GM12878 (cell line): ENCODE results near the gene SIN3A. TPM values are rescaled to one million over a fixed set of nuclear protein-coding genes. Genes with fewer than 3 reads are reported as not detected.

ENCODE experiments used
- ATAC-seq: fragments of 200-7000 bp; cut with Tn5 transposase; 3 replicates; pipeline ENCODE4 v1.9.1; 2020; ENCODE audit warnings: mild to moderate bottlenecking, moderate library complexity
- BruUV-seq: library from RNA; stranded (reverse); fragments of 400-500 nt; replicated peaks from 2 replicates; lab custom pipeline; 2021; lab: Mats Ljungman, UMichigan
- CTCF ChIA-PET: fragments of 300-600 bp; sonication (Branson Sonifier 250); formaldehyde crosslinking; extraction: SDS; loops from one replicate; lab custom pipeline; 2021; ENCODE audit warnings: inconsistent platforms; lab: Yijun Ruan, JAX
- POLR2A ChIA-PET: fragments of 350-600 bp; formaldehyde crosslinking; extraction: SDS; loops from one replicate; lab custom pipeline; 2021; ENCODE audit warnings: inconsistent platforms; lab: Charles Lee
- RAD21 ChIA-PET: fragments of 300-600 bp; sonication (Branson Sonifier 250); formaldehyde crosslinking; loops from one replicate; lab custom pipeline; 2023; ENCODE audit warnings: antibody characterized with exemption; ENCODE audit not compliant: unreplicated experiment; lab: Charles Lee
- SMC1A ChIA-PET: fragments of 300-600 bp; sonication (Branson Sonifier 250); formaldehyde crosslinking; loops from one replicate; lab custom pipeline; 2023; ENCODE audit not compliant: unreplicated experiment, uncharacterized antibody; lab: Charles Lee
- DNase-seq: peaks from one replicate; pipeline ENCODE4 v3.0.0-alpha.2; 2011; ENCODE audit warnings: low read depth, low spot score
- FAIRE-seq: peaks from 3 replicates; lab custom pipeline; 2011; peaks lifted over from hg19 to GRCh38; lab: Jason Lieb, UNC
- H2AFZ ChIP-seq: 2 replicates; pipeline ENCODE4 v1.6.0; 2011; ENCODE audit warnings: low read depth, low read length, control low read depth; ENCODE audit not compliant: control insufficient read depth
- H3K27ac ChIP-seq: 2 replicates; pipeline ENCODE4 v1.5.1; 2011; ENCODE audit warnings: control low read depth; ENCODE audit not compliant: control insufficient read depth, insufficient read depth
- H3K27me3 ChIP-seq, 2 experiments: replicated peaks in 1 of 2; 2 replicates each; pipeline versions ENCODE4 v1.6.0 to v1.6.1; 2011; ENCODE audit warnings: low read length in 1 of 2; ENCODE audit not compliant: control insufficient read depth in 2 of 2, insufficient read depth in 2 of 2
- H3K36me3 ChIP-seq, 2 experiments: 2 replicates each; pipeline ENCODE4 v1.5.1; 2011; ENCODE audit warnings: low read length in 1 of 2; ENCODE audit not compliant: control insufficient read depth in 2 of 2, insufficient read depth in 2 of 2
- H3K4me1 ChIP-seq: 2 replicates; pipeline ENCODE4 v1.6.1; 2011; ENCODE audit warnings: mild to moderate bottlenecking, low read length, moderate library complexity, mixed read lengths; ENCODE audit not compliant: control insufficient read depth, insufficient read depth
- H3K4me2 ChIP-seq: 2 replicates; pipeline ENCODE4 v1.6.0; 2011; ENCODE audit warnings: control low read depth; ENCODE audit not compliant: control insufficient read depth, insufficient read depth
- H3K4me3 ChIP-seq: fragments of 200-600 bp; sonication (generic); 2 replicates; pipeline ENCODE4 v1.5.1; 2016
- H3K79me2 ChIP-seq: 2 replicates; pipeline ENCODE4 v1.6.0; 2011; ENCODE audit warnings: low read length; ENCODE audit not compliant: control insufficient read depth, insufficient read depth
- H3K9ac ChIP-seq: 2 replicates; pipeline ENCODE4 v1.8.0; 2011; ENCODE audit warnings: low read length, control low read depth, mixed read lengths; ENCODE audit not compliant: control insufficient read depth, insufficient read depth
- H3K9me3 ChIP-seq: replicated peaks from 3 replicates; pipeline ENCODE4 v1.5.1; 2011; ENCODE audit warnings: mild to moderate bottlenecking, low read length; ENCODE audit not compliant: control insufficient read depth, insufficient read depth
- H4K20me1 ChIP-seq: 2 replicates; pipeline ENCODE4 v1.6.0; 2011; ENCODE audit not compliant: control insufficient read depth, insufficient read depth
- BMI1 ChIP-seq: fragments of 450-650 bp; IDR thresholded peaks from 2 replicates; pipeline ENCODE4 v1.6.1; 2016; ENCODE audit warnings: mild to moderate bottlenecking, moderate library complexity, borderline replicate concordance
- CEBPB ChIP-seq, 2 experiments: fragments of 150-350 bp in 1 of 2; IDR thresholded peaks; 2 replicates each; pipeline ENCODE4 v1.6.1; 2012 to 2014; ENCODE audit warnings: low read depth in 2 of 2, low read length in 2 of 2, borderline replicate concordance in 1 of 2, inconsistent platforms in 1 of 2
- CREM ChIP-seq: IDR thresholded peaks from 2 replicates; pipeline ENCODE4 v1.6.1; 2014; ENCODE audit warnings: antibody characterized with exemption, low read depth
- CTCF ChIP-seq, 3 experiments: IDR thresholded peaks in 2 of 3; conservative IDR thresholded peaks in 1 of 3; 2 replicates each; pipeline ENCODE4 v1.5.1; 2011; ENCODE audit warnings: low read depth in 3 of 3, low read length in 3 of 3, mild to moderate bottlenecking in 3 of 3, control low read depth in 2 of 3, moderate library complexity in 2 of 3, inconsistent platforms in 1 of 3, mixed read lengths in 1 of 3; ENCODE audit not compliant: control insufficient read depth in 2 of 3, insufficient read depth in 1 of 3; ENCODE audit errors: extremely low read depth in 1 of 3
- HDAC2 ChIP-seq: fragments of 200-600 bp; sonication (generic); IDR thresholded peaks from 2 replicates; pipeline ENCODE4 v1.6.1; 2017
- NFXL1 ChIP-seq: fragments of 450-650 bp; IDR thresholded peaks from 2 replicates; pipeline ENCODE4 v1.6.1; 2017; ENCODE audit warnings: antibody characterized with exemption, mild to moderate bottlenecking, borderline replicate concordance
- PBX3 ChIP-seq: IDR thresholded peaks from 2 replicates; pipeline ENCODE4 v1.6.1; 2011; ENCODE audit warnings: mild to moderate bottlenecking, low read depth, low read length, moderate library complexity; ENCODE audit not compliant: insufficient replicate concordance
- POLR2AphosphoS2 ChIP-seq: IDR thresholded peaks from 2 replicates; pipeline ENCODE4 v1.6.1; 2011; ENCODE audit warnings: low read depth, mild to moderate bottlenecking, low read length, improper control_type of control experiment, moderate library complexity
- SMAD5 ChIP-seq: IDR thresholded peaks from 2 replicates; pipeline ENCODE4 v1.6.1; 2016; ENCODE audit warnings: antibody characterized with exemption, low read depth
- SMARCA5 ChIP-seq: fragments of 450-650 bp; IDR thresholded peaks from 2 replicates; pipeline ENCODE4 v1.6.1; 2017; ENCODE audit warnings: mild to moderate bottlenecking
- SREBF1 ChIP-seq: IDR thresholded peaks from 2 replicates; pipeline ENCODE4 v1.6.1; 2012; ENCODE audit warnings: mild to moderate bottlenecking, low read length
- TCF12 ChIP-seq: IDR thresholded peaks from 2 replicates; pipeline ENCODE4 v1.6.1; 2011; ENCODE audit warnings: low read depth, mild to moderate bottlenecking, low read length
- ZBED1 ChIP-seq: IDR thresholded peaks from 2 replicates; pipeline ENCODE4 v1.6.1; 2016; ENCODE audit warnings: borderline replicate concordance
- ZBTB40 ChIP-seq: fragments of 450-650 bp; IDR thresholded peaks from 2 replicates; pipeline ENCODE4 v1.6.1; 2016; ENCODE audit warnings: mild to moderate bottlenecking, moderate library complexity, borderline replicate concordance
- WGBS: methylation state at CpG from one replicate; pipeline ENCODE4 v1.1.6; 2016; ENCODE audit warnings: low lambda C conversion rate; ENCODE audit not compliant: insufficient replicate concordance, insufficient coverage; ENCODE audit errors: missing lambda C conversion rate; 5-methylcytosine and 5-hydroxymethylcytosine counted together
- in situ Hi-C: fragments of 300-500 bp; cut with MboI; formaldehyde crosslinking; loops from 9 replicates; pipeline ENCODE4 v1.14.3; 2018; ENCODE audit warnings: mixed read lengths
- intact Hi-C: fragments of 100-400 bp; cut with micrococcal nuclease; formaldehyde crosslinking; loops from one replicate; pipeline ENCODE4 v1.14.2; 2022; ENCODE audit not compliant: unreplicated experiment
- polyA plus RNA-seq, 11 experiments: library from polyadenylated mRNA; depleted of rRNA in 4 of 11; unstranded in 6 of 11; stranded (reverse) in 5 of 11; fragments of >200 nt; fragmentation: Nextera tagmentation in 4 of 11; fragmentation: Illumina TruSeq in 1 of 11; extraction: Ambion mirVana in 4 of 11; extraction: Trizol in 1 of 11; gene quantifications; 1 replicate in 1 of 11; 2 replicates in 10 of 11; pipeline versions ENCODE4 v1.2.1 to v1.2.3, GENCODE V29; 2011 to 2016; ENCODE audit warnings: inconsistent platforms in 2 of 11, missing spikeins in 2 of 11, low read depth in 1 of 11
- total RNA-seq, 4 experiments: library from RNA; depleted of rRNA in 3 of 4; stranded (reverse); fragments of >200 nt in 3 of 4; fragmentation: Illumina TruSeq in 1 of 4; extraction: Trizol in 1 of 4; gene quantifications; 2 replicates each; pipeline versions ENCODE4 v1.2.1 to v1.2.3, GENCODE V29; 2013 to 2021

SIN3A gene
- total and polyA plus RNA-seq, 10 of the 15 experiments (the other 5 are each of a cell fraction or from before 2014, with no cell fraction given) = 6.4 to 62.2 (median 29.2) TPM

GRCh38 chr15:75452865-75453702 is 1.6 kb upstream of the SIN3A start:
- TSS peak; percentile 93 for BruUV-seq
- WGBS = 1% methylated on average over 38 of the region's 38 CpGs
- H3K36me3 ChIP-seq = peaks cover 0 to 6% of the 10 kb centered on the region in 2 experiments; a peak in 1 of 4 replicates
- H3K9me3 ChIP-seq = no peaks in the 10 kb centered on the region
- intact Hi-C loops (loop anchor here (5.0 kb wide), 2 partner anchors 284 to 431 kb away; partner anchors contain the start of gene PPCDC), in situ Hi-C loops (no loop called here)
- RAD21 ChIA-PET = interaction anchor here (0.8 to 7.3 kb wide), 14 partner anchors 21 to 322 kb away, joined by 3 to 113 read pairs (median 4); partner anchors contain the start of genes IMP3, MAN2C1, PTPN9 and SNUPN
- no peaks in the 10 kb centered on the region for H3K27me3 ChIP-seq
- no peak for FAIRE-seq
- H3K4me2 ChIP-seq = peak overlapping the region; percentile 80
- H4K20me1 ChIP-seq = no peaks in the 10 kb centered on the region; the same call in 1 of the 2 replicates
- H3K4me1 ChIP-seq = peaks cover 11% of the 10 kb centered on the region
- CTCF ChIA-PET = interaction anchor here (0.6 to 6.1 kb wide), 11 partner anchors 21 to 1132 kb away, joined by 3 to 63 read pairs (median 6); partner anchors contain the start of genes IMP3, MAN2C1, SNUPN and SNX33
- H3K9ac ChIP-seq = peak overlapping the region; percentile 96
- peak; percentile 30 for DNase-seq
- H2AFZ ChIP-seq = peak overlapping the region; percentile 68
- peak overlapping the region; percentile 96 for H3K27ac ChIP-seq
- SMC1A ChIA-PET = interaction anchor here (0.8 to 3.8 kb wide), 9 partner anchors 10 to 187 kb away, joined by 3 to 27 read pairs (median 5); partner anchors contain the start of genes IMP3 and SNUPN
- peak overlapping the region; percentile 74 for H3K4me3 ChIP-seq
- POLR2A ChIA-PET = interaction anchor here (0.6 to 7.2 kb wide), 12 partner anchors 11 to 590 kb away, joined by 3 to 110 read pairs (median 6); partner anchors contain the start of genes IMP3, MAN2C1, PTPN9 and SNUPN
- peaks cover 44% of the 10 kb centered on the region for H3K79me2 ChIP-seq
- 0 out of 3 replicates have a peak, but pooled peaks have one; percentile 0 for ATAC-seq
- TF ChIP-seq POLR2AphosphoS2 (peak; percentile 57; the same call in 1 of the 2 replicates), ZBED1 (0 out of 2 replicates have a peak, but pooled peaks have one; percentile 45), CEBPB (IDR thresholded peaks at IDR 0.05; ENCODE audit: borderline replicate concordance in 1 of 2, low read depth in 2 of 2, low read length in 2 of 2) (no peak), TCF12 (peak; percentile 38; the same call in 1 of the 2 replicates), SMAD5 (0 out of 2 replicates have a peak, but pooled peaks have one; percentile 48), CTCF (IDR thresholded peaks at IDR 0.05 in 2 of 3, conservative IDR thresholded peaks at IDR 0.05 in 1 of 3; ENCODE audit: control insufficient read depth in 2 of 3, extremely low read depth in 1 of 3, insufficient read depth in 1 of 3, low read depth in 3 of 3, low read length in 3 of 3) (peak; percentile 21 to 43 (median 30); a peak in 4 of 6 replicates), SREBF1 (no peak), ZBTB40 (no peak), SMARCA5 (no peak; the same call in 1 of the 2 replicates), PBX3 (no peak), CREM (peak; percentile 56; the same call in 1 of the 2 replicates), BMI1 (no peak), NFXL1 (no peak), HDAC2 (no peak)
